ENCODE data around the gene PELO. TPM values are rescaled to one million over a fixed set of nuclear protein-coding genes. Genes with fewer than 3 reads are reported as not detected.

The PELO gene
- total and polyA plus RNA-seq, 9 of the 15 experiments (the other 6 are each of a cell fraction or from before 2014, with no cell fraction given), result 5.8 to 14.6 (median 9.6) TPM

DNA sequence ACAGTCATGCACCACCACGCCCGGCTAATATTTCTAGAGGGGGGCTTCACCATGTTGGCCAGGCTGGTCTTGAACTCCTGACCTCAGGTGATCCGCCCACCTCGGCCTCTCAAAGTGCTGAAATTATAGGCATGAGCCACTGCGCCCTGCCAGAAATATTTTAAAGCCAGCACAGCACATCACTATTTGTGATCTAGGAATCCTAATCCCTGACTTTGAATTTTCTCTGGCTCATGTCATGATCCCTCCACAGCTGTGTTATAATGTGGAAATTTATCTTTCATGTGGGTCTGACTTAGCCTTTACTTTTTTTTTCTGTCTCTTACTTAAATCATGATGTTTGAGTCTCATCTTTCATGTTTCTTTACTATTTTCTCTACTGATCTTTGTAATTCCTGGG lies 18.7 kb upstream of the PELO start:
- TF ChIP-seq ZSCAN32 (CRISPR knock-in tag; IDR thresholded peaks at IDR 0.05), result no peak
- TF ChIP-seq, protein P1, sequence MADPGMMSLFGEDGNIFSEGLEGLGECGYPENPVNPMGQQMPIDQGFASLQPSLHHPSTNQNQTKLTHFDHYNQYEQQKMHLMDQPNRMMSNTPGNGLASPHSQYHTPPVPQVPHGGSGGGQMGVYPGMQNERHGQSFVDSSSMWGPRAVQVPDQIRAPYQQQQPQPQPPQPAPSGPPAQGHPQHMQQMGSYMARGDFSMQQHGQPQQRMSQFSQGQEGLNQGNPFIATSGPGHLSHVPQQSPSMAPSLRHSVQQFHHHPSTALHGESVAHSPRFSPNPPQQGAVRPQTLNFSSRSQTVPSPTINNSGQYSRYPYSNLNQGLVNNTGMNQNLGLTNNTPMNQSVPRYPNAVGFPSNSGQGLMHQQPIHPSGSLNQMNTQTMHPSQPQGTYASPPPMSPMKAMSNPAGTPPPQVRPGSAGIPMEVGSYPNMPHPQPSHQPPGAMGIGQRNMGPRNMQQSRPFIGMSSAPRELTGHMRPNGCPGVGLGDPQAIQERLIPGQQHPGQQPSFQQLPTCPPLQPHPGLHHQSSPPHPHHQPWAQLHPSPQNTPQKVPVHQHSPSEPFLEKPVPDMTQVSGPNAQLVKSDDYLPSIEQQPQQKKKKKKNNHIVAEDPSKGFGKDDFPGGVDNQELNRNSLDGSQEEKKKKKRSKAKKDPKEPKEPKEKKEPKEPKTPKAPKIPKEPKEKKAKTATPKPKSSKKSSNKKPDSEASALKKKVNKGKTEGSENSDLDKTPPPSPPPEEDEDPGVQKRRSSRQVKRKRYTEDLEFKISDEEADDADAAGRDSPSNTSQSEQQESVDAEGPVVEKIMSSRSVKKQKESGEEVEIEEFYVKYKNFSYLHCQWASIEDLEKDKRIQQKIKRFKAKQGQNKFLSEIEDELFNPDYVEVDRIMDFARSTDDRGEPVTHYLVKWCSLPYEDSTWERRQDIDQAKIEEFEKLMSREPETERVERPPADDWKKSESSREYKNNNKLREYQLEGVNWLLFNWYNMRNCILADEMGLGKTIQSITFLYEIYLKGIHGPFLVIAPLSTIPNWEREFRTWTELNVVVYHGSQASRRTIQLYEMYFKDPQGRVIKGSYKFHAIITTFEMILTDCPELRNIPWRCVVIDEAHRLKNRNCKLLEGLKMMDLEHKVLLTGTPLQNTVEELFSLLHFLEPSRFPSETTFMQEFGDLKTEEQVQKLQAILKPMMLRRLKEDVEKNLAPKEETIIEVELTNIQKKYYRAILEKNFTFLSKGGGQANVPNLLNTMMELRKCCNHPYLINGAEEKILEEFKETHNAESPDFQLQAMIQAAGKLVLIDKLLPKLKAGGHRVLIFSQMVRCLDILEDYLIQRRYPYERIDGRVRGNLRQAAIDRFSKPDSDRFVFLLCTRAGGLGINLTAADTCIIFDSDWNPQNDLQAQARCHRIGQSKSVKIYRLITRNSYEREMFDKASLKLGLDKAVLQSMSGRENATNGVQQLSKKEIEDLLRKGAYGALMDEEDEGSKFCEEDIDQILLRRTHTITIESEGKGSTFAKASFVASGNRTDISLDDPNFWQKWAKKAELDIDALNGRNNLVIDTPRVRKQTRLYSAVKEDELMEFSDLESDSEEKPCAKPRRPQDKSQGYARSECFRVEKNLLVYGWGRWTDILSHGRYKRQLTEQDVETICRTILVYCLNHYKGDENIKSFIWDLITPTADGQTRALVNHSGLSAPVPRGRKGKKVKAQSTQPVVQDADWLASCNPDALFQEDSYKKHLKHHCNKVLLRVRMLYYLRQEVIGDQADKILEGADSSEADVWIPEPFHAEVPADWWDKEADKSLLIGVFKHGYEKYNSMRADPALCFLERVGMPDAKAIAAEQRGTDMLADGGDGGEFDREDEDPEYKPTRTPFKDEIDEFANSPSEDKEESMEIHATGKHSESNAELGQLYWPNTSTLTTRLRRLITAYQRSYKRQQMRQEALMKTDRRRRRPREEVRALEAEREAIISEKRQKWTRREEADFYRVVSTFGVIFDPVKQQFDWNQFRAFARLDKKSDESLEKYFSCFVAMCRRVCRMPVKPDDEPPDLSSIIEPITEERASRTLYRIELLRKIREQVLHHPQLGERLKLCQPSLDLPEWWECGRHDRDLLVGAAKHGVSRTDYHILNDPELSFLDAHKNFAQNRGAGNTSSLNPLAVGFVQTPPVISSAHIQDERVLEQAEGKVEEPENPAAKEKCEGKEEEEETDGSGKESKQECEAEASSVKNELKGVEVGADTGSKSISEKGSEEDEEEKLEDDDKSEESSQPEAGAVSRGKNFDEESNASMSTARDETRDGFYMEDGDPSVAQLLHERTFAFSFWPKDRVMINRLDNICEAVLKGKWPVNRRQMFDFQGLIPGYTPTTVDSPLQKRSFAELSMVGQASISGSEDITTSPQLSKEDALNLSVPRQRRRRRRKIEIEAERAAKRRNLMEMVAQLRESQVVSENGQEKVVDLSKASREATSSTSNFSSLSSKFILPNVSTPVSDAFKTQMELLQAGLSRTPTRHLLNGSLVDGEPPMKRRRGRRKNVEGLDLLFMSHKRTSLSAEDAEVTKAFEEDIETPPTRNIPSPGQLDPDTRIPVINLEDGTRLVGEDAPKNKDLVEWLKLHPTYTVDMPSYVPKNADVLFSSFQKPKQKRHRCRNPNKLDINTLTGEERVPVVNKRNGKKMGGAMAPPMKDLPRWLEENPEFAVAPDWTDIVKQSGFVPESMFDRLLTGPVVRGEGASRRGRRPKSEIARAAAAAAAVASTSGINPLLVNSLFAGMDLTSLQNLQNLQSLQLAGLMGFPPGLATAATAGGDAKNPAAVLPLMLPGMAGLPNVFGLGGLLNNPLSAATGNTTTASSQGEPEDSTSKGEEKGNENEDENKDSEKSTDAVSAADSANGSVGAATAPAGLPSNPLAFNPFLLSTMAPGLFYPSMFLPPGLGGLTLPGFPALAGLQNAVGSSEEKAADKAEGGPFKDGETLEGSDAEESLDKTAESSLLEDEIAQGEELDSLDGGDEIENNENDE (IDR thresholded peaks at IDR 0.05; ENCODE audit: low read depth, low read length), result no peak
- TF ChIP-seq ZNF165 (CRISPR knock-in tag; IDR thresholded peaks at IDR 0.05; ENCODE audit: borderline replicate concordance), result no peak
- no peak for TF ChIP-seq MXI1 (IDR thresholded peaks at IDR 0.05; ENCODE audit: low read depth, low read length)
- TF ChIP-seq KDM1A (IDR thresholded peaks at IDR 0.05), result no peak
- no peak for TF ChIP-seq EWSR1 (IDR thresholded peaks at IDR 0.05; ENCODE audit: borderline replicate concordance, low read depth, partially characterized antibody)
- no peak for TF ChIP-seq ZNF316 (IDR thresholded peaks at IDR 0.05)
- TF ChIP-seq ZNF79 (CRISPR knock-in tag; IDR thresholded peaks at IDR 0.05; ENCODE audit: low read depth), result no peak
- TF ChIP-seq ZNF146 (CRISPR knock-in tag; IDR thresholded peaks at IDR 0.05; ENCODE audit: unreplicated experiment), result no peak
- no peak for TF ChIP-seq ZNF584 (CRISPR knock-in tag; IDR thresholded peaks at IDR 0.05; ENCODE audit: low read depth)
- TF ChIP-seq ZFP1 (CRISPR knock-in tag; IDR thresholded peaks at IDR 0.05), result no peak
- no peak for TF ChIP-seq CHD2 (IDR thresholded peaks at IDR 0.05; ENCODE audit: low read depth, low read length)
- WGBS (ENCODE audit: insufficient coverage, low coverage, missing lambda C conversion rate), result 0% methylated on average over 5 of the region's 5 CpGs
- Histone ChIP-seq H3K4me2 (ENCODE audit: insufficient read depth, low read length) (no peak overlapping the region), H3K27ac (ENCODE audit: extremely low read depth, low read depth, low read length) (no peak overlapping the region), H3K9ac (ENCODE audit: insufficient read depth in 1 of 2, low read depth in 2 of 2, low read length in 2 of 2) (no peak overlapping the region), H2AFZ (ENCODE audit: low read depth, low read length) (no peak overlapping the region), H3K4me3 (no peak overlapping the region), H4K20me1 (replicated peaks; ENCODE audit: control insufficient read depth, insufficient read depth, low read length) (no peaks in the 10 kb centered on the region), H3K36me3 (ENCODE audit: control insufficient read depth, insufficient read depth, low read length) (no peaks in the 10 kb centered on the region), H3K4me1 (replicated peaks in 1 of 2; ENCODE audit: control insufficient read depth in 2 of 2, insufficient read depth in 2 of 2, low read length in 2 of 2) (no peaks in the 10 kb centered on the region), H3K9me1 (ENCODE audit: control insufficient read depth, insufficient read depth, low read length) (no peaks in the 10 kb centered on the region), H3K27me3 (ENCODE audit: control insufficient read depth in 2 of 2, insufficient read depth in 2 of 2, low read length in 2 of 2) (no peaks in the 10 kb centered on the region), H3K79me2 (ENCODE audit: control insufficient read depth, insufficient read depth, low read length) (no peaks in the 10 kb centered on the region), H3K9me3 (replicated peaks; ENCODE audit: control insufficient read depth, insufficient read depth, low read depth, low read length) (no peaks in the 10 kb centered on the region)
- DNase-seq (ENCODE audit: extremely low read depth in 1 of 4, low spot score in 3 of 4) (no peak), FAIRE-seq (no peak), ATAC-seq (no peak)
- intact Hi-C loops (cut with micrococcal nuclease) (no loop called here), in situ Hi-C loops (cut with MboI) (no loop called here)
- CTCF ChIA-PET (ENCODE audit: low intra/inter-chr PET ratio), result no interaction called here
- POLR2A ChIA-PET, result no interaction called here
- no TSS peak for BruUV-seq (replicated peaks)
